MCF 10A (cell line): ENCODE measurements around the gene PARP8. TPM values are rescaled to one million over a fixed set of nuclear protein-coding genes. Genes with fewer than 3 reads are reported as not detected.
A peak's percentile ranks its signal among the peaks of the same experiment; 100 is the strongest.
"Not testable (repeated sequence)": the region's sequence is repeated elsewhere in the genome, so short reads cannot be mapped to it uniquely, and the experiment has no call there.

ENCODE experiments used
- BruUV-seq: library from RNA; stranded (reverse); fragments of 400-500 nt; replicated peaks from 2 replicates; lab custom pipeline; 2021; lab: Mats Ljungman, UMichigan
- CTCF ChIA-PET: fragments of 300-600 bp; sonication (Branson Sonifier 250); formaldehyde crosslinking; extraction: SDS; loops from one replicate; lab custom pipeline; 2021; ENCODE audit warnings: antibody characterized with exemption, inconsistent platforms; lab: Yijun Ruan, JAX
- POLR2A ChIA-PET: fragments of 300-600, 350-650 bp; sonication (Branson Sonifier 250); formaldehyde crosslinking; extraction: SDS; loops from one replicate; lab custom pipeline; 2020; ENCODE audit warnings: antibody characterized with exemption, inconsistent platforms; lab: Yijun Ruan, JAX
- DNase-seq: peaks from one replicate; pipeline ENCODE4 v3.0.0-alpha.2; 2018; ENCODE audit not compliant: unreplicated experiment
- H3K27ac Mint-ChIP-seq: one replicate; pipeline ENCODE4 v1.8.0; 2022; ENCODE audit warnings: mild to moderate bottlenecking, low read depth, mixed read lengths; ENCODE audit not compliant: unreplicated experiment
- H3K27me3 Mint-ChIP-seq: one replicate; pipeline ENCODE4 v1.8.0; 2022; ENCODE audit warnings: mixed read lengths; ENCODE audit not compliant: insufficient read depth, unreplicated experiment
- H3K36me3 Mint-ChIP-seq: one replicate; pipeline ENCODE4 v1.8.0; 2022; ENCODE audit warnings: mild to moderate bottlenecking, moderate library complexity, mixed read lengths; ENCODE audit not compliant: insufficient read depth, unreplicated experiment
- H3K4me1 Mint-ChIP-seq: one replicate; pipeline ENCODE4 v1.8.0; 2022; ENCODE audit warnings: mixed read lengths; ENCODE audit not compliant: insufficient read depth, unreplicated experiment
- H3K4me3 Mint-ChIP-seq: one replicate; pipeline ENCODE4 v1.8.0; 2022; ENCODE audit warnings: mild to moderate bottlenecking, moderate library complexity, mixed read lengths; ENCODE audit not compliant: unreplicated experiment
- H3K9me3 Mint-ChIP-seq: one replicate; pipeline ENCODE4 v1.8.0; 2022; ENCODE audit warnings: mixed read lengths; ENCODE audit not compliant: unreplicated experiment
- CTCF ChIP-seq: fragments of 200-600 bp; IDR thresholded peaks from one replicate; pipeline ENCODE4 v1.8.0; 2022; ENCODE audit warnings: antibody characterized with exemption, mild to moderate bottlenecking; ENCODE audit not compliant: unreplicated experiment
- intact Hi-C: fragments of 100-400 bp; cut with micrococcal nuclease; formaldehyde crosslinking; loops from 2 replicates; pipeline ENCODE4 v1.14.1; 2022
- total RNA-seq: library from RNA; stranded (reverse); gene quantifications from 2 replicates; pipeline ENCODE4 v1.2.3, GENCODE V29; 2022

PARP8 gene
- total RNA-seq, 1 experiment from 2014 or later = 31.2 TPM

- peaks cover 12% of the 10 kb centered on the region for H3K36me3 Mint-ChIP-seq
- H3K9me3 Mint-ChIP-seq = peaks cover 11% of the 10 kb centered on the region
- BruUV-seq = no TSS peak
- TF ChIP-seq CTCF = no peak
- H3K27me3 Mint-ChIP-seq = no peaks in the 10 kb centered on the region
- intact Hi-C loops = no loop called here
- no peaks in the 10 kb centered on the region for H3K4me1 Mint-ChIP-seq
- H3K4me3 Mint-ChIP-seq = no peak overlapping the region
- H3K27ac Mint-ChIP-seq = no peak overlapping the region
- DNase-seq = no peak
- POLR2A ChIA-PET = no interaction called here
- CTCF ChIA-PET = no interaction called here
Observed at GRCh38 chr5:50800410-50800809, 134.0 kb downstream of the PARP8 start.

GRCh38 chr5:50807661-50808060 is 141.2 kb downstream of the PARP8 start:
- BruUV-seq = no TSS peak
- POLR2A ChIA-PET = interaction anchor here (1.0 kb wide), 1 partner anchor 14 kb away, joined by 3 read pairs; no protein-coding TSS in a partner anchor

GRCh38 chr5:50808406-50808805 is 142.0 kb downstream of the PARP8 start:
- no peak for DNase-seq
- ChIA-PET CTCF (interaction anchor here (0.5 kb wide), 1 partner anchor 476 kb away, joined by 3 read pairs; no protein-coding TSS in a partner anchor), POLR2A (interaction anchor here (1.0 kb wide), 1 partner anchor 15 kb away, joined by 3 read pairs; no protein-coding TSS in a partner anchor)
- Mint-ChIP-seq H3K4me1 (peaks cover 5% of the 10 kb centered on the region), H3K27ac (peak overlapping the region; percentile 17), H3K36me3 (peaks cover 6% of the 10 kb centered on the region), H3K9me3 (peaks cover 4% of the 10 kb centered on the region), H3K4me3 (no peak overlapping the region), H3K27me3 (no peaks in the 10 kb centered on the region)
- no TSS peak for BruUV-seq
- intact Hi-C loops = no loop called here
- TF ChIP-seq CTCF = no peak

More at GRCh38 chr5:50807661-50808060, 141.2 kb downstream of the PARP8 start:
- Mint-ChIP-seq H3K27ac (peak overlapping the region; percentile 17), H3K9me3 (peaks cover 11% of the 10 kb centered on the region), H3K4me3 (no peak overlapping the region), H3K27me3 (no peaks in the 10 kb centered on the region), H3K36me3 (peaks cover 6% of the 10 kb centered on the region), H3K4me1 (peaks cover 5% of the 10 kb centered on the region)
- CTCF ChIA-PET = interaction anchor here (0.5 kb wide), 1 partner anchor 475 kb away, joined by 3 read pairs; no protein-coding TSS in a partner anchor
- DNase-seq = peak; percentile 1
- intact Hi-C loops = no loop called here
- TF ChIP-seq CTCF = no peak

- H3K9me3 Mint-ChIP-seq, BruUV-seq, POLR2A ChIA-PET, intact Hi-C loops, H3K27ac Mint-ChIP-seq, H3K27me3 Mint-ChIP-seq, CTCF ChIA-PET, DNase-seq, H3K4me3 Mint-ChIP-seq, H3K4me1 Mint-ChIP-seq: not testable (repeated sequence)
- H3K36me3 Mint-ChIP-seq = peaks cover 15% of the 10 kb centered on the region
Observed at GRCh38 chr5:50811746-50812145, 145.3 kb downstream of the PARP8 start.
